ENCODE data around the gene TMEFF1. TPM values are rescaled to one million over a fixed set of nuclear protein-coding genes. Genes with fewer than 3 reads are reported as not detected.

The TMEFF1 gene
- total and polyA plus RNA-seq, 7 donors: 0.16 to 6.1 (median 0.68) TPM; not detected in 4

GRCh38 chr9:100468041-100468440, 4.9 kb upstream of the TMEFF1 start:
- intact Hi-C loops (cut with DNase I): no loop called here
- peaks cover 0 to 10% (median 4%) of the 10 kb centered on the region in 4 donors for H3K4me1 ChIP-seq
- WGBS, 2 donors: 87 to 99% methylated on average over 6 of the region's 6 CpGs
- TF ChIP-seq EP300 (IDR thresholded peaks at IDR 0.05): no peak
- no peak for TF ChIP-seq CTCF (IDR thresholded peaks at IDR 0.05)
- TF ChIP-seq POLR2A (IDR thresholded peaks at IDR 0.05): no peak
- TF ChIP-seq POLR2AphosphoS5 (IDR thresholded peaks at IDR 0.05): no peak
- H3K27me3 ChIP-seq: no peaks in the 10 kb centered on the region
- H3K36me3 ChIP-seq: no peaks in the 10 kb centered on the region
- H3K9me3 ChIP-seq: no peaks in the 10 kb centered on the region
- H3K4me3 ChIP-seq: no peak overlapping the region
- no peak for DNase-seq
- no peak overlapping the region for H3K27ac ChIP-seq

- 67 to 83% methylated on average over 3 of the region's 3 CpGs for WGBS, 2 donors
- H3K4me3 ChIP-seq: peak overlapping the region in 2 of 4 donors; percentile 69 to 77
- H3K36me3 ChIP-seq: no peaks in the 10 kb centered on the region
- DNase-seq: no peak
- TF ChIP-seq EP300 (IDR thresholded peaks at IDR 0.05) (no peak), POLR2AphosphoS5 (IDR thresholded peaks at IDR 0.05) (no peak), CTCF (IDR thresholded peaks at IDR 0.05) (no peak), POLR2A (IDR thresholded peaks at IDR 0.05) (no peak)
- peaks cover 0 to 11% (median 8%) of the 10 kb centered on the region in 3 donors for H3K27me3 ChIP-seq
- H3K4me1 ChIP-seq: peaks cover 0 to 14% (median 13%) of the 10 kb centered on the region in 4 donors
- no peak overlapping the region for H3K27ac ChIP-seq
- no peaks in the 10 kb centered on the region for H3K9me3 ChIP-seq
- intact Hi-C loops (cut with DNase I): no loop called here
These were observed 681 bp upstream of the TMEFF1 start for GRCh38 chr9:100472268-100472667.

- H3K9me3 ChIP-seq: no peaks in the 10 kb centered on the region
- peak overlapping the region; percentile 43 to 77 (median 66) for H3K4me3 ChIP-seq
- no peak for TF ChIP-seq EP300 (IDR thresholded peaks at IDR 0.05)
- TF ChIP-seq POLR2AphosphoS5 (IDR thresholded peaks at IDR 0.05): no peak
- TF ChIP-seq POLR2A (IDR thresholded peaks at IDR 0.05): no peak
- no peak for TF ChIP-seq CTCF (IDR thresholded peaks at IDR 0.05)
- WGBS, 2 donors: 1% methylated on average over 108 of the region's 108 CpGs
- H3K27ac ChIP-seq: peak overlapping the region in 2 of 4 donors; percentile 11 to 28
- no peaks in the 10 kb centered on the region for H3K36me3 ChIP-seq
- intact Hi-C loops (cut with DNase I): no loop called here
- H3K4me1 ChIP-seq: peaks cover 0 to 14% (median 13%) of the 10 kb centered on the region in 4 donors
- peaks cover 0 to 11% (median 8%) of the 10 kb centered on the region in 3 donors for H3K27me3 ChIP-seq
- DNase-seq: no peak
These were observed 530 bp downstream of the TMEFF1 start for GRCh38 chr9:100473276-100474081.

- Histone ChIP-seq H3K9me3 (no peaks in the 10 kb centered on the region), H3K27ac (no peak overlapping the region), H3K27me3 (peaks cover 0 to 11% (median 8%) of the 10 kb centered on the region in 3 donors), H3K4me1 (peaks cover 0 to 14% (median 13%) of the 10 kb centered on the region in 4 donors), H3K36me3 (no peaks in the 10 kb centered on the region), H3K4me3 (peak overlapping the region; percentile 43 to 77 (median 66))
- intact Hi-C loops (cut with DNase I): no loop called here
- DNase-seq: no peak
- 23 to 28% methylated on average over 26 of the region's 26 CpGs for WGBS, 2 donors
- TF ChIP-seq POLR2AphosphoS5 (IDR thresholded peaks at IDR 0.05): no peak
- TF ChIP-seq POLR2A (IDR thresholded peaks at IDR 0.05): no peak
- TF ChIP-seq CTCF (IDR thresholded peaks at IDR 0.05): no peak
- TF ChIP-seq EP300 (IDR thresholded peaks at IDR 0.05): no peak
These were observed 1.4 kb downstream of the TMEFF1 start for GRCh38 chr9:100474082-100474923.

All from sigmoid colon (tissue), 7 donors.